Activated CD4-positive, alpha-beta T cell treated with anti-CD3 and anti-CD28 coated beads, Interleukin-2, amount 50 U/mL, for 48 hours (primary cell): ENCODE data around the gene FKBP1A.

Experiments
- DNase-seq, 2 experiments: peaks; one replicate each; pipeline ENCODE4 v3.0.0-alpha.2; 2020

The FKBP1A gene

DNA sequence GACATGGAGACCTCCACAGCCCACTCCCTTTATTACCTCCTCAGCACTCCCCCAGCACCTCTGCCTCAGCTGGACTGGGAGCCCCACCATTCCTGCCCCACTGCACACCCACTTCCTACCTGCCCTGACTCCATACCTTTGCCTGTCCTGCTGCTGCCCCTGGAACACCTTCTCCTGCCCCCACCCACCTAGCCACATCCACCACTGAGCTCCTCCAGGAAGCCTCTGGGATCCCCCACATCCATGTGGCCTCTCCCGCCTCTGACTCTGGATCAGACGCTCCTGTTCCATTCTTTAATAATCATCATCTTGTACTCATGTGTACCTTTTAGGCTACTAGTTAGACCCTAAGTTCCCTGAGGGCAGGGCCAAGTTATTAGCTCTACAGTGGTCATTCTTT, 61.8 kb downstream of the FKBP1A start:
- DNase-seq = peak in 1 of 2 experiments; percentile 1

DNA sequence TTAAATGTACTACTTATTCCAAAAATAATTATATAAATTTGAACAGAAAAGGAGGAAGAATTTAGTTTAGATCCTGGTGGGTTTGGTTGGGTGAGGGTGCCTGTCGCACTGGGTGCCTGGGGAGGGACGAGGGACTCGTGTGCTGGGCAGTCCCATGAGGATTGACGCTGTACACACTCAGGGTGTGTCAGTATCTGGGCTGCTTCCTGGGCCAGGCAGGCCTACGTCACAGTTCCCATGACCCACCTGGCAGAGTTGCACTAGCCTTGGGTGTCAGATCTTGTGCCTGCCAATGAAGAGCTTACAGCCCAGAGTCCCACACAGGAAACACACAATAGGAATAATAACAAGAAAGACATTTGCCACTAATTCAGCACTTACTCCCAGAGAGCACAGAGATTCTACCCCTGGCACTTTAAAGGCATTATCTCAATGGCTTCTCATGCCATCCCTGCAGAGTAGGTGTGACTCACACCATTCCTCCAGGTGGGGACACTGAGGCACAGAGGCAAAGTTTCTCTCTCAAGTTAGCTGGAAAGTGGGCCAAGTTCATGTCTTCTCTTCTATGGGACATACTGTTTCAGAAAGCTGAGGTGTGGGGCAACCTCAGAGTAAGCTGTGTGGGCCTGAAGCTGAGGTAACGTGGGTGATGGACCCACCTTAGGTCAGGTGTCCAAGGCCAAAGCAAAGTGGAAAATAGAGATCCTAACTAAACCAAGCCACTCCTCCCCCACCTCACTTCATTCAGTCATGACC, 62.6 kb downstream of the FKBP1A start:
- DNase-seq = peak; percentile 34 to 36

DNA sequence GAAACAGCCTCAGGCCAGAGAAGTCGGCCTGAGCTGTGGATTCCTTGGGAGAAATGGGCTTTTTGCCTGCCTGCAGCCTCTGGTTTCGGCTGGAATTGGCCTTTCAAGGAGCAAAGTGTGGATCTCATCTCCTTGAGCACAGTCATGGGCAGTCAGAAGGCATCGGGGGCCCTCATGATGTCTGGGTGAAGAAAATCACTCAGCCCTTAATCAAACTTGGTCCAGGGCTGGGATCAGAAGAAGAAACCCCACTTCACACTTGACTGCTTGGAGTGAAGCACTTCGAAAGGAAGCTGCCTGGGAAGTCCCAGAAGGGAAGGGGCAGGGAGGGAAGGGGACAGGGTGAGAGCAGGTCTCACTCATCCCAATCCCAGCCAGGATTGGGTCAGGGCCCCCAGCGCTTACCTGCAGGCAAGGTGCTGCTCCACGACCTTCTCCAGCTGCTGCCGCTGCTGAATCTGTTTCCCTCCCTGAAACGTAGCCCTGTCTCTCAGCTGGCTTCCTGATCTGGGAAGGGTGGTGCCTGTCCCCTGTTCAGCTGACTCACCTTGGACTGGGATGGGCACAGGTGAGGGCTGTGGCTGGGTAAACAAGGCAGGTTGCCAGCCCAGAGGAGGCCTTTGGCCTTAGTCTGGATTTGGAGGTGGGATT, 64.0 kb downstream of the FKBP1A start, which contains the start of gene SDCBP2:
SDCBP2 (minus strand) TSS at position 460 of the 651 bp plus-strand sequence. CDS start 8,723 bp downstream, outside the sequence.
- DNase-seq = peak in 1 of 2 experiments; percentile 2

DNA sequence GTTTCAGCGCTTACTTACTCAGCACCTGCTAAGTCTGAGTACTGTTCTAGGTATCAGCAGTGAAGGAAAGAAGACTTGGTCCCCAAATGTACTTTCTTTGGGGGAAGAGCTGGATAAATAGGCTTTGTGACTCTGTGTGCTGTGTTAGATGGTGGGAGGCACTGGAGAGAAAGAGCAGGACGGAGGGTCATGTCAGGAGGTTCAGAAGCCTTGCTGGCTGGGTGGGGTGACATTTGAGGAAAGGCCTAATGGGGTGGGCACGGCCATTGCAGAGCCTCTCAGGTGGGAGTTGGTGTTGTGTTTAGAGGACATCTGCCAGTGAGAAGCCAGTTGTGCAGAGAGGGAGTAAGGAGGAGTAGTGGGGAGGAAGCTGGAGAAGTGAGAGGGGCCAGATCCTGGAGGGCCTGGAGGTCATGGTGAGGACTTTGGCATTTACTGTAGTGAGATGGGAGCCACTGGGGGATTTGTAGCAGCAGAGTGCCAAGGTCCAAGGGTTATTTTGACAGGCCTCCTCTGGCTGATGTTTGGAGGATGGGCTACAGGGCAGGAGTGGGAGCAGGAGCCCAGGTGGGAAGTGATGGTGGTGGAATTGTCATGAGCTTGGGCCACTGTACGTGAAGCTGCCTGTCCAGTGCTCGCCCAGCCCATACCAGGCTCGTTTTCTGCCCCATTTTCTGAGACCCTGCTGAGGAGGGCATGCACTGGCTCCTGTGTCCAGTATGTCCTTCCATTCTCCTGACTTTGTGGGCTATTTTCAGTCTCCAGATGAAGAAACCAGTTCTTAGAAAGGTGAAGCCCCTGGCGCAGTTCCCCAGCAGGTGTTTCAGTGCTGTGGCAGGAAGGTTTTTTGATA, 64.8 kb downstream of the FKBP1A start:
- DNase-seq = peak in 1 of 2 experiments; percentile 2

DNA sequence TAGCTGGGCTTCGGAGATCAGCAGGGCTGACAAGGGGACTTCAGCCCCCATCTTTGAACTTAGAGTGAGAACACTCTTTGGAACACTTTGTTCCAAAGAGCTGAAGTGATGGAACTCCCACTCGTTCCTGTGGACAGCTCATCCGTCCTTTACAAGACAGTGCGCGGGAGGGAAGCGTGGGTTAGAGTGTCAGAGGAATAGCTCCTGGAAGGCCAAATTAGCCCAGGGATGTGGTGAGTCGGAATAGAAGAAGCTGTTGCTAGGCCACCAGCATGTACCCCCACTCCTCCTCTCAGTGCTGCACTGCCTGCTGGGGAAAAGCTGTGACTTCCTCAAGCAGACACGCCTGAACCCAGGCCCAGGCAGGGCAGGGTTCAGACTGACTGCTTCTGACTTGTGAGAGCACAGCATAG, 65.6 kb downstream of the FKBP1A start:
- DNase-seq = peak; percentile 24 to 25

DNA sequence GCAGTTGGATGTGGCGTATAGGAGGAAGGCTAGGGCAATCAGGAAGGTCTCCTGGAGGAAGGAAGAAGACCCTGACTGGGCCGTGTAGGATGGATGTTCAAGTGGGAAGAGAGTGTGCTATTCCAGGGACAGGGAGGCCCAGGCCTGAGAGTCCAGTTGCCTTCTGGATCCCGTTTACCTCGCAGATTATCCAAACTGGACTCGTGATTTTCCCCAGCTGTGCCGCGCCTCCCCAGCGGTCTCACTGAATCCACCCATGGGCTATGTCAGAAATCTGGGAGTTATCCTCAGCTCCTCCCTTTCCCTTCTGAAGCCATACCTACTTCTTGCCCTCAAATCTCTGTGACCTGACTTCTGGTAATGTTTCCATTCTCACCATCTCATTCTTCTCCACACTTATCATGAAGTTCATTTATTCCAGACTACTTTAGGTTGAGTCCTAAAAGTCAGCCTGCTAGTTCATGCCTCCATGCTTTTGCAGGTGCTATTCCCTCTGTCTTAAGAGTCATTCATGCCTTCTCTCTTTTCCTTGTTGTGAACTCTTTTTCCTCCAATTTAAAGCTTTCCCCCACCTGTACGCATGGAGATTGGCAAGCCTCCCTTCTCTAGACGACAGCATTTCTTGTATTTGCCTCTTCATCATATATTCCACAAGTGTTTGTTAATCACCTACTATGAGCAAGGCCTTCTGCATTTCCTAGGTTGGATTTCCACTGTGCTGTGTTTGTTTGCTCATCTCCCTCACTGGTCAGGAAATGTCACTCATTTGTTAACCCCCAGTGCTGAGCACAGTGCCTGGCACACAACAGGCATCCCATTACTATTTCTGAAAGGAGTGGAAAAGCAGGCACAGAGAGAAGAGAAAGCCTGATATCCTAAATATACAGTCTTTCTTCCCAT, 66.6 kb downstream of the FKBP1A start:
- DNase-seq = peak in 1 of 2 experiments; percentile 6

GRCh38 chr20:1325173-1326030, 67.5 kb downstream of the FKBP1A start:
- peak; percentile 98 to 99 for DNase-seq

DNA sequence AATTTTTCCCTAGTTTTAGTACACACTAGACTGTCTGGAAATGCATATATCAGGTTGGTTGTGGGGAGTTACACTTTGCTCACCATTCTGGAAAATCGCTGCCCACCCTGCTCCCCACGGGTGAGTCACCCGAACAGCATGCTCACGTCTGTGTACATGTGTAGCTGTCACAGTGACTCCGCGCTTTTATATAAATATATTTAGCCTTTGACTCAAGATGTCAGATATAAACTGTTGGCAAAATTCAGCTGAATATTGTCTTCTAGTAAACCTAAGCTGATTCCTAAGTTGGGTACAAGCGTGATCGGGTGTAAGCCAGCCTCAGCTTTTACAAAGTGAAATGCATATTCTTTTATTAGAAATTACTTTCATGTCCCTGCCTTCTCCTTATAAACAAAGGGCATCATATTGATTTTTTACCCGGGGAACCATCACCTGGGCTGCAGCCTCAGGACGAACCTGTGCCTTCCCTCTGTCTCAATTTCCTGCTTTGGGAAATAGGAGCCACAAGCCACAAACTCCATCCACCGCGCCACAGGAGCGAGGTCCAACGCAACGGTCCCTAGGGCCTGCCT, 68.2 kb downstream of the FKBP1A start:
- peak in 1 of 2 experiments; percentile 32 for DNase-seq

DNA sequence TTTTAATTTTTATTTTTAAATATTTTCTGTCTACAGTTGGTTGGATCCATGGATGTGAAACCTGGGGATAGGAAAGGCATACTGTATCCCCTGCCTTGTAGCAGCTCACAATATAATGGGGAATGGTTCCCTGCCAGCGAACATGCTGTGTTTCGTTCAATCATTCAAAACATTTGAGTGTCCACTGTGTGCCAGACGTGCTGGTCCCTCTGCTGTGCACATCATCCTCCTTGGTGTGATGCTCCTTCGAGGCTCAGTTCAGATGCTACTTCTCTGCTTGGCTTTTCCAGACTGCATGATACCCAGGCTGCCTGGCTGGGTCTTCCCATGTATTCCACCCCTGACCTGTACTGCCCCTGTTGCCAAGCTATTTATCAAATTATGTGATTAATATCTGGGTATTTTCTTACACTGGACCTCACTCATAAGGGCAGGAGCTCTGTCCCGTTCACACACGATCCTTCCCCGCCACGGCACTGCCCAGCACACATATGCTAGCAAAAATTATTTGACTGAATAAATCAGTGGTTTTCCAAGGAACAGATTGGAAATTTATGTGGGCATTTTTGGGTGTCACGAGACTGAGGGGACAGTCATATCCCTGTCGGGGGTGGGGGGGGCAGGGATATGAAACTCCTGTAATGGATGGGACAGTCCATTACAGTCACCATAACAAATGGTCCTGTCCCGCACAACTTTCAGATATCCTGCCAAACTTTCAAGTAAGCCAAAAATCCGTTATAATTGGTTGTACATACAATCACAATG, 68.8 kb downstream of the FKBP1A start:
- no peak for DNase-seq

DNA sequence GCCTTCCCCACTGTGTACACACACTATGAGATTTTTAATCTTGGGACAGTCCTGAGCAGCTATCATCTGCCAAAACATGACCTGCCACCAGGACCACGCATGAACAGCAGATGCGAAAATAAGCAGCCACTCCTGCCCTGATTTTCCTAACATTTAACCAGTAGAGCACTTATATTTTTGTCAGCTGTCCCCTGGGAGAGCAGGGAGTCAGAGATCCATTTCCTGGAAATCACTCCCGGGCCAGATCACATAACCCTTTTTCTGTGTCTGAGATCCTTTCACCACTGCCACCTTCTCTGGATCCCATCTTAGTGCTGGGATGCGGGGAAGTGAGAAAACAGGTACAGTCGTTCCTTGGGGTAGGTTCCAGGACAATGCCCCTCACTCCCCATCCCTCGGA, 69.6 kb downstream of the FKBP1A start:
- DNase-seq = no peak

DNA sequence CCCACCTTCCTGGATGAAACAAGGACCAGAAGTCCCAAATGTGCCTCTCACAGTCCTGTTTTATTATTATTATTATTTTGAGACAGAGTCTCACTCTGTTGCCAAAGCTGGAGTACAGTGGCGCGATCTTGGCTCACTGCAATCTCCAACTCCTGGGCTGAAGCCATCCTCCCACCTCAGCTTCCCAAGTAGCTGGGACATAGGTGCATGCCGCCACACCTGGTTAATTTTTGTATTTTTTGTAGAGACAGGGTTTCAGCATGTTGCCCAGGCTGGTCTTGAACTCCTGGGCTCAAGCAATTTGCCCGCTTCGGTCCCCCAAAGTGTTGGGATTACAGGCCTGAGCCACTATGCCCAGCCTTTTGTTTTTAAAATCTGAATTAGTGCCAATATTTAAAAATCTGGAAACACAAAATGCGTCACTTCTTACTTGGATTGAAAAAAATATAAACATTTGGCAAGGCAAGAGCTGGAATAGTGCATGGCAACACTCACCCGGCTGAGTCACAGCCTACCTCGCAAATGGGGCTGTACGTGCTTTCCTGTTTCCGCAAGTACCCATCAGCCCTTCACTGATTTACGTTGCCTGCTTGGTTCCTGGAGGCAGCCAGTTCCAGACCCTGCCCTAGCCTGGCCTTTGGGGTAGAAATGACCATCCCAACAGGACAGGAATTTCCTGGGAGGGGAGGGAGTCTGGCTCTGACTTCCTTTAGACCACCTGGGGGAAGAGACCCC, 70.2 kb downstream of the FKBP1A start:
- DNase-seq = no peak

- no peak for DNase-seq
Measured at GRCh38 chr20:1321654-1321939, 71.3 kb downstream of the FKBP1A start.

DNA sequence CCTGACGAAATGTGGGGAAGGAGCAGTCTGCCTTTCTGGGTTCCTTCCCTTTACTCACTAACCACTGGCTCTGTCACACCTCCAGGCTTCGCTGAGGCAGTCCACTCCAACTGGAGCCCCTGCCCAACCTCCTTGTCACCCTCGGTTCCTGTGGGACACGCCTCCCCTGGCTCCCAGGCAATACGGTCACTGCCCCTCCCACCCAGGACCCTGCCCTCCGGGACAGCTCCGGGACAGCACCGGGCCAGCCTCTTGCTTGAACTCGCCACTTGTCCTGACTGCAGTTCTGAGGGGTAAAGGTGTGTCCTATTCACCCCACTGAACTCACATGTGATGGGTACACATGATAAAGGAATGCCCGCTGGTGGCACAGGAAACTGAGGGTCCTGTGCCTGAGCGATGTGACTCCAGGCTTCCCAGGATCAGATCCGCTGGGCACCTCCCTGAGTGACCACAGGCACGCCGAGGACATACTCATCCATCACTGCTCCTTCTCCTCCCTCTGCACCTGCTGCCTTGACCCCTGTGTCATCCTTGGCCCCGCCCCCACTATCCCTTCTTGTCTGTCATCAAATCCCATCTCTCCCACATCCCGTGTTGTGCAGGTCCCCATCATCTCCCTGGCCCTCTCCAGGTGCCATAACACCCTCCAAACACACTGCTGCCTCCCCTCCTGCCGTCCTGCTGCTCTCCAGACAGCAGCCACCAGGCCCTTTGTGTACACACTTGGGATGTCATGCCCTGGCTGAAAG, 71.8 kb downstream of the FKBP1A start:
- DNase-seq = no peak

DNA sequence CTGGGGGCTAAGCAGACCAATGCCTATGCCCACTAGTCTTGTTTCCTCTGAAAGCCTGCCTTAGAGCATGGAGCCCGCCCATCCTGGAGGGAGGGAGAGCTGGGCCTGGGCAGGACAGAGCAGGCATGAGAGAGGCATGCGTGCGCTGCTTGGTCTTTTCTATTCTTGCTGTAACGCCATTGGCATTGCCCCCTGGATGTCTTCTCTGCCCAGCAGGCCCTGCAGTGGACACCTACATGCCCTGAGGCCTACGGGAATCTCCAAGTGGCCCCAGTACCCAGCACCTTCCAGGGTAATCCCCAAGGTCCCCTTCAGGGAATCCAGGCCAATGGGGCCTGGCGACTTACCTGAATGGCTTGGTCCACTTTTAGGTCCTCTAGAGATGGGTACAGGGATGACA, 72.8 kb downstream of the FKBP1A start:
- no peak for DNase-seq

GRCh38 chr20:1319462-1319861, 73.4 kb downstream of the FKBP1A start:
- DNase-seq = no peak

GRCh38 chr20:1319051-1319450, 73.8 kb downstream of the FKBP1A start:
- DNase-seq = no peak
